Middle frontal gyrus (tissue), 1 donor: ENCODE data around the gene ITGB1.

ENCODE experiments used
- DNase-seq: peaks from one replicate; pipeline ENCODE4 v3.0.0-alpha.2; 2015; ENCODE audit warnings: low spot score; ENCODE audit errors: extremely low spot score

The ITGB1 gene

DNA sequence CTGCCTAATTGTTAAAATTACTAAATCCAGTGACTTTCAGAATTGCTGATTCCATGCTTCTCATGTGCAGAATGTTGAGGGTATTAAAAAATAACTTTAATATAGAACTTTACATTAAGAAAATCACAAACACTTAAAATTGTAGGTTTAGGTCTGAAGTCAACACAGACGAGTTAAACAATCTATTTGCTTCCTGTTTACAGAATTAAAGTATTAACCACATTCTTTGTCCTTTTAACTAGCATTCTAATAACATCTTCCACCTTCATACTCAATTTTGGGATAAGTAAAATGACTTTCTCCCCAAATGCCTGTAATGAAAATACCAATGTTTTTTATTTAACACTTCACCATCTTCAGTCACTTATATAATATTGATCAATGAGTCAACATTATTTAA, 2.2 kb downstream of the ITGB1 start:
- no peak for DNase-seq

DNA sequence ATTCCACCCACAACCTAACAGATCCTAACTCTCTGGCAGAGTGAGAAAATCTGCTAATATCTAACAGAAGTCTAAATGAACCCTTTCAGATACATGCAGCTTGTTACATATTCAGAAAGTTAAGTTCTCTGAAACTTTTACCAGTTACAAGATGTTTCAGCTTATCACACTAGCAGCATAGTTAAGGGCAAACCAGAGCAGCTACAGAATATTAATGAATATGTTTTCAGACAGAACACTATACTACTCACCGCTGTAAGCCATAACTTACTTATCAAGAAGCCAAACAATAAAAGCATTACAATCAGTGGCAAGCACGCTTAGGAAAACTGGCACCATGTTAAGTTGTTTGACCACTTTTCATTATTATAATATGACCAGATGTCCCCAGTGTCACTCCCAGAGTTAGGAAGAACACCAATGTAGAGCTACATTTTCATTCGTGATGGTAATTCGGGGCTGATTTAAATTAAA, 2.7 kb downstream of the ITGB1 start:
- no peak for DNase-seq

GRCh38 chr10:32954545-32955298, 3.3 kb downstream of the ITGB1 start:
- no peak for DNase-seq

DNA sequence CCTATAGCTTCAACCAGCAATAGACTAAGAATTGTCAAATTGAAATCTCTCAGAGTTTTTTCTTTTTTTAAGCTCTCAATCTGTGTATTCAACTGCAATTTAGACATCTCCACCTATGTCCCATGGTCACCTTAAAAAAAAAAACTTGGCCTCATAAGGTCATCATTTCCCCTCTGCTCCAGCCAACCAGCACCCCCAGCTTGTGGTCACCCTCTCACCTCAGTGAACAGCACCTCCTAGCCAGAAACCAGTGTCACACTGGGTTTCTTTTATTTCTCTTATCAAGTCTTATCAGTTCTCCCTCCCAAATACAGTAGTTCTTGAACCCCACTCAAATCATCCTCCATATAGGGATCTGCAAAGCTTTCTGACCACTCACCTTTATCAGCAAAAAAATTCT, 4.0 kb downstream of the ITGB1 start:
- no peak for DNase-seq

GRCh38 chr10:32953277-32953927, 4.6 kb downstream of the ITGB1 start:
- DNase-seq, result no peak

DNA sequence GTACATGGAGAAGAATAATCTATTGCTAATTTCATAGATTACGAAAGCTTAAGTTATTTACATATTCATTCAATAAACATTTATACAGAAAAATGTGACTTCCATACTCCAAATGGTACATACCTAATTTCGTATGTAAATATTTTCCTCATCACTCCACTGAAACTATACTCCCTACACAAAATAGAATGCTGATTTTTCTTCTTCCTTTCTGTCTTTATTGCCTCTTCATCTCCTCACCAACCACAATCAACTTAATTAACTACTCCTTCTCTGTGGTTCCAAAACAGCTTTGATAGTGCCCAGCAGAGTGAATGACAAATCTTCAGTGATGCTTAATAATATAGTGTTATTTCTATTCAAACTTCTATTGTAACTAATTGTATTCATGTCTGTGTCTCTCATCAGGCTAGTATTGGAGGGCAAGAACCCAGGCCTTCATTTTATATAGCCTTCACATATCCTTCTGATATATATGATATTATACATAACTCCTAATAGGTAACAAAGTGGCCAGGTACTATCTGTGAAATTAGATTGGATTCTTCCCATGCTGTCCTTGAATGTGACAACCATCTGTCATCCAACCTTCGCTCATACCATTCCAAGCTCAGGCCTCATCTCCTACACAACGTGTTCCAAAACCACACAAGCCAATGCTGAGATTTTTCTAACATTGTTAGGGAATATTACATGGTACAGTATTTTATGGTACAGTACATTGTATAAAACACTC, 5.3 kb downstream of the ITGB1 start:
- no peak for DNase-seq

DNA sequence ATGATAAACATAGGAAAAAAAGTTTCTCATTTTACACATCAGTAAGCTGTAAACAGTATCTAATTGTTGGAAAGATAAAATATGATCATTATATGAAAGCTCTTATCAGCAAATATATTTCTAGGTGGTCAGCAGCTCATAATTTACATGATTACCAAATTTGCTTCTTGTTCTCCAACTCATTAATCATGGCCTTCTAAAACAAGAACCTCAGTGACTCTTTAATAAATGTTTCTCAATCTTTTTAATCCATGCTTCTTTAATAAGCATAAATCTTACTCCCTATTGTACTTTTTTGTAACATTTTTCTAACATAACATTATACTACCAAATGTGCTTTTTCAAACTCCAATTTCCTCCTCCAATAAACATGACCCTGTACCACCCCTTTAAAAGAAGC, 5.9 kb downstream of the ITGB1 start:
- DNase-seq, result no peak

GRCh38 chr10:32951111-32951510, 6.9 kb downstream of the ITGB1 start:
- DNase-seq, result no peak

- no peak for DNase-seq
Observed at GRCh38 chr10:32950591-32951108, 7.4 kb downstream of the ITGB1 start.

GRCh38 chr10:32949221-32949678, 8.8 kb downstream of the ITGB1 start:
- no peak for DNase-seq

- DNase-seq, result no peak
Observed at GRCh38 chr10:32948451-32948850, 9.6 kb downstream of the ITGB1 start.

DNA sequence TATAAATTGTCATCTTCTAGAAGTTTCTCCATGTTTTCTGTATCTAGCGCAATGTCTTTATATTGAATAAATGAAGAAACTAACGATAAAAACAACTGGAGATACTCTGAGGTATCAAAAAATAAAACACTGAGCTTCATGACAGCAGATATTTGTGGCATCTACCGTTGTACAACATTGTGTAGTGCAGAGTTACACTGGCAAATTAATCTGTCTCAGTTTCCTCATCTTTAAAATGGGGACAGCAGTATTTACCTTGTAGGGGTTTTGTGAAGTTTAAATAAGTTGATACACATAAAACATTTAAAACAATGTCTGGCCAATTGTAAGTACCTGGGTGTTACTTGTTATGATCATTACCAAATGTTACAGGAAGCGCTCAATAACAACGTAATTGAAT, 10.4 kb downstream of the ITGB1 start:
- DNase-seq, result no peak

DNA sequence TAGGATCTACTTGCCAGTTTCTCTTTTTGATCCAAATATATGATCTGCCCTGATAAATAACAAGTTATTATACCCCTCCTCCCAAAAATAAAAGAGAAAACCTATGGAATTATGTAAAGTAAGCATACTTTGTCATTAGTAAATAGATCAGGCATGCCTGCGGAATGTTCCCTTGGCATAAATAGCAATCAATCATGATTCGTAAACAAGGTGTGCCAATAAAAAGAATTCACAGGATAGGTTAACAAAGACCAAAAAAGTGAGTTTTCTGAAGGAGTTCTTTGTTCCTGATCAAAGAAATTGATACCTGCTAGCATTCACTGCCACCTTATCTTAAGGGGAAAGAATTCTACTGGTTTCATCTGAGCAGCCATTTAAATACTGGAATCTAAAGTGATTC, 11.9 kb downstream of the ITGB1 start:
- DNase-seq, result no peak

- no peak for DNase-seq
Observed at GRCh38 chr10:32943854-32944661, 14.0 kb downstream of the ITGB1 start.

- no peak for DNase-seq
Observed at GRCh38 chr10:32943395-32943794, 14.6 kb downstream of the ITGB1 start.

DNA sequence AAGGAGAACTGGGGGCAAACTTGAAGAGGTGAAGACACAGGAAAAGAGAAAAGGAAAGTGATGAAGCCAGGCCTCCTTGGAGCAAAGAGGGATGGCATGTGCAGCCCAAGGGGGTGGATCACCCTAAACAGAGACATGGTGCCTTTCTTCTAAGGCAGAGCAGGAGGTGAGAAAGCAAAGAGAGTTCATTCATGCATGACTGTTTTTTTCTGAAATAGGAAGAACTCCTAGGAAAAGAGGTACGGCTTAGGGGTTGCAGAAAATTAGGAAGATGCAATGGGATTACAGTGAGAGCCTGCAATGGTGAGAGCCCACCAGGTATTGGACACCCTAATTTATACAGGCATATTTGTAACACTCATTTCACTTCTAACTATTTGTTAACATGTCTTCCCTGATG, 15.9 kb downstream of the ITGB1 start:
- no peak for DNase-seq

DNA sequence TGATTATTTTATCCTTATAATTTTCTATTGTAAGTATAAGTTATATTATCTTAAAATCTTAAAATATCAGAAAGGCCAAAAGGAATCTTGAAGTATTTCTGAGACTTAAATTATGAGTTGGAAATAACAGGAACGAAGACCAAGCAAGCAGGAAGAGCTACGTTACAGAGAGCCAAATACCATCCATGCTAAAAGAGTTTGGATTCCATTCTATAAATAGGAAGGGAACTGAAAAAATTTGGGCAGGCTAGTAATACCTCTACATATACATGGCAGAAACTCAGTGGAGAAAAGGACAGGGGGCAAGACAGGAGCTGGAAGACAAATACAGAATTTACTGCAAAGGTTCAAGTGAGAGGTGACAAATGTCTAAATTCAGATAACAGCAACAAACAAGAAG, 16.7 kb downstream of the ITGB1 start:
- no peak for DNase-seq

GRCh38 chr10:32940321-32941301, 17.4 kb downstream of the ITGB1 start:
- DNase-seq, result no peak

- no peak for DNase-seq
Observed at GRCh38 chr10:32939296-32940111, 18.5 kb downstream of the ITGB1 start.
